Activated CD4-positive, alpha-beta memory T cell treated with anti-CD3 and anti-CD28 coated beads for 36 hours (primary cell): ENCODE data around the gene CILP2. TPM values are rescaled to one million over a fixed set of nuclear protein-coding genes. Genes with fewer than 3 reads are reported as not detected.
A peak's percentile ranks its signal among the peaks of the same experiment; 100 is the strongest.

ENCODE experiments used
- CTCF ChIA-PET: fragments of 350-600 bp; sonication (Branson Sonifier 250); formaldehyde crosslinking; loops from one replicate; lab custom pipeline; 2021; ENCODE audit warnings: antibody characterized with exemption, inconsistent platforms; lab: Charles Lee
- POLR2A ChIA-PET: fragments of 350-600 bp; sonication (Branson Sonifier 250); formaldehyde crosslinking; loops from one replicate; lab custom pipeline; 2021; ENCODE audit warnings: antibody characterized with exemption; lab: Charles Lee
- DNase-seq: peaks from one replicate; pipeline ENCODE4 v3.0.0-alpha.2; 2020
- H3K27ac Mint-ChIP-seq: one replicate; pipeline ENCODE4 v1.8.0; 2021; ENCODE audit warnings: mixed read lengths
- H3K27me3 Mint-ChIP-seq: one replicate; pipeline ENCODE4 v1.8.0; 2021; ENCODE audit warnings: mixed read lengths
- H3K36me3 Mint-ChIP-seq: one replicate; pipeline ENCODE4 v1.8.0; 2021; ENCODE audit warnings: mixed read lengths
- H3K4me1 Mint-ChIP-seq: one replicate; pipeline ENCODE4 v1.8.0; 2021; ENCODE audit warnings: low read depth, mixed read lengths
- H3K4me3 Mint-ChIP-seq: one replicate; pipeline ENCODE4 v1.8.0; 2021; ENCODE audit warnings: mild to moderate bottlenecking, mixed read lengths
- H3K9me3 Mint-ChIP-seq: one replicate; pipeline ENCODE4 v1.8.0; 2021; ENCODE audit warnings: mixed read lengths
- intact Hi-C: fragments of 100-400 bp; cut with micrococcal nuclease; formaldehyde crosslinking; loops from one replicate; pipeline ENCODE4 v1.15.1; 2023
- total RNA-seq, 2 experiments: library from RNA; stranded (reverse); gene quantifications; one replicate each; pipeline ENCODE4 v1.2.3, GENCODE V29; 2021

Gene CILP2
- total RNA-seq, 2 experiments from 2014 or later = 0.44 to 0.50 TPM

DNA sequence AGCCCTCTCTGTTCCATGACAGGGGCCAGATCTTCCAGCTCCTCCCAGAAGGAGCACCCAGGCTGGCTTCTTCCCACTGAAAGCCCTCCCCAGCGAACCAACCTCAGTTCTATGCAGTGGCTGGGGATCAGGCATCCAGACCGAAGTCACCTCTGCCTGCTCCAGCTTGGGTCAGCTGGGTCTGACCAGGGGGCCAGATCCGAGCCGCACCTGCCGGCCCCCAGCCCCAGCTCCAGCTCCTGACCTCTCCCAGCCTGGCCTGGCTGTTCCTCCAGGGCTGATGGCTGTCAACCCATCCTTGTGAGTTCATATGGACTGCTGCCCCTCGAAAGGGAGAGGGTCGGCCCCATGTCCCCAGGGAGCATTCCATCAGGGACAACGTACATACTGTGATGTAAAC is 30.7 kb upstream of the CILP2 start:
- intact Hi-C loops = no loop called here
- Mint-ChIP-seq H3K4me3 (no peak overlapping the region), H3K27me3 (no peaks in the 10 kb centered on the region), H3K4me1 (no peaks in the 10 kb centered on the region), H3K9me3 (no peaks in the 10 kb centered on the region), H3K36me3 (peaks cover 14% of the 10 kb centered on the region), H3K27ac (no peak overlapping the region)
- CTCF ChIA-PET = interaction anchor here (1.1 kb wide), 1 partner anchor 17 kb away, joined by 5 read pairs; no protein-coding TSS in a partner anchor
- POLR2A ChIA-PET = no interaction called here
- DNase-seq = no peak

DNA sequence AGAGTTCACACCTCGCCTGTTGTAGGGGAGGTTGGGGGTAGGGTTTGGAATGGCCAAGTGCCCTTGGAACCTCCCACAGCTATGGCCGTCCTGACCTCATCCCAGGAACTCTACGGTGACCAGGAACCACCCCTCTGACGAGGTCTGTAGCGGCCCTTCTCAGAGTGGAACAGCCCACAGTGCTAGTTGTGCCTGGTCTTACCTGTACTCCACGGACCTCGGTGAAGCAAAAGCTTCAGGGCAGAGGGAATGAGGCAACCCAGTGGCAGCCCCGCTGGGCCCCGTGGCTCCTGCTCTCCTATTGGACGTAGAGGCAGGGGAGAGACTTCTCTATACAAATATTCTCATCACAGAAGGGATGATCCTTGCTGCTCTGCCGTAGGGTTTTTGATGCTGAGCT is 29.8 kb upstream of the CILP2 start:
- H3K36me3 Mint-ChIP-seq = peaks cover 14% of the 10 kb centered on the region
- no peak for DNase-seq
- H3K27ac Mint-ChIP-seq = no peak overlapping the region
- CTCF ChIA-PET = interaction anchor here (0.6 to 1.0 kb wide), 2 partner anchors 47 to 141 kb away, joined by 3 to 4 read pairs; no protein-coding TSS in a partner anchor
- no peak overlapping the region for H3K4me3 Mint-ChIP-seq
- H3K9me3 Mint-ChIP-seq = no peaks in the 10 kb centered on the region
- no peaks in the 10 kb centered on the region for H3K4me1 Mint-ChIP-seq
- intact Hi-C loops = no loop called here
- POLR2A ChIA-PET = interaction anchor here (0.6 kb wide), 1 partner anchor 31 kb away, joined by 6 read pairs; no protein-coding TSS in a partner anchor
- H3K27me3 Mint-ChIP-seq = no peaks in the 10 kb centered on the region

- Mint-ChIP-seq H3K27me3 (no peaks in the 10 kb centered on the region), H3K9me3 (no peaks in the 10 kb centered on the region), H3K4me3 (no peak overlapping the region), H3K36me3 (peaks cover 14% of the 10 kb centered on the region), H3K4me1 (no peaks in the 10 kb centered on the region), H3K27ac (no peak overlapping the region)
- intact Hi-C loops = no loop called here
- ChIA-PET POLR2A (no interaction called here), CTCF (interaction anchor here (0.7 to 1.4 kb wide), 3 partner anchors 20 to 113 kb away, joined by 3 to 7 read pairs (median 3); no protein-coding TSS in a partner anchor)
- no peak for DNase-seq
These were observed 27.6 kb upstream of the CILP2 start for GRCh38 chr19:19510432-19510831.

DNA sequence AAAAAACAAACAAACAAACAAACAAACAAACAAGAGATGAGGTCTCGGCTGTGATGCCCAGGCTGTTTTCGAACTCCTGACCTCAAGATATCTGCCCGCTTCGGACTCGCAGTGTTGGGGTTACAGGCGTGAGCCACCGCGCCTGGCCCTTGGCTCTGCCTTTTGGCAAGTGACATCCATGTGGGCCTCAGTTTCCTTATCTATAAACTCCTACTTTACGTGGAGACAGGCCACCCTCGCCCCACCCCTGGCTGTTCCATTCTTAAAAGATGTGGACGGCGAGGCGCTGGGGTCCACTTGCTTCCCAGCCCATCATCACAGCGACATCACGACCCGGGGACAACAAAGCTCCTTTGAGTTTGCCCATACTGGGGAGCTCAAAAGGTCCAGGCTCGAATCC is 24.4 kb upstream of the CILP2 start:
- ChIA-PET CTCF (no interaction called here), POLR2A (no interaction called here)
- H3K27ac Mint-ChIP-seq = no peak overlapping the region
- peaks cover 14% of the 10 kb centered on the region for H3K4me1 Mint-ChIP-seq
- no peak for DNase-seq
- no peak overlapping the region for H3K4me3 Mint-ChIP-seq
- H3K9me3 Mint-ChIP-seq = no peaks in the 10 kb centered on the region
- peaks cover 8% of the 10 kb centered on the region for H3K36me3 Mint-ChIP-seq
- intact Hi-C loops = no loop called here
- H3K27me3 Mint-ChIP-seq = no peaks in the 10 kb centered on the region

- no peaks in the 10 kb centered on the region for H3K27me3 Mint-ChIP-seq
- peaks cover 11% of the 10 kb centered on the region for H3K36me3 Mint-ChIP-seq
- DNase-seq = no peak
- H3K9me3 Mint-ChIP-seq = no peaks in the 10 kb centered on the region
- intact Hi-C loops = no loop called here
- peaks cover 16% of the 10 kb centered on the region for H3K4me1 Mint-ChIP-seq
- H3K4me3 Mint-ChIP-seq = no peak overlapping the region
- CTCF ChIA-PET = interaction anchor here (1.6 kb wide), 1 partner anchor 148 kb away, joined by 4 read pairs; no protein-coding TSS in a partner anchor
- H3K27ac Mint-ChIP-seq = no peak overlapping the region
- POLR2A ChIA-PET = no interaction called here
These were observed 23.8 kb upstream of the CILP2 start for GRCh38 chr19:19514215-19514657.

- POLR2A ChIA-PET = interaction anchor here (0.7 to 1.6 kb wide), 5 partner anchors 14 to 151 kb away, joined by 3 to 8 read pairs (median 4); no protein-coding TSS in a partner anchor
- Mint-ChIP-seq H3K4me1 (peaks cover 21% of the 10 kb centered on the region), H3K27me3 (no peaks in the 10 kb centered on the region), H3K4me3 (peak within 1 kb of the TSS; percentile 94), H3K9me3 (no peaks in the 10 kb centered on the region), H3K36me3 (peaks cover 15% of the 10 kb centered on the region), H3K27ac (peak within 1 kb of the TSS; percentile 94)
- CTCF ChIA-PET = interaction anchor here (0.8 to 2.6 kb wide), 6 partner anchors 17 to 150 kb away, joined by 3 to 20 read pairs (median 6); no protein-coding TSS in a partner anchor
- DNase-seq = no peak
- intact Hi-C loops = no loop called here
These were observed 23.0 kb upstream of the CILP2 start, which contains the start of gene TSSK6 for GRCh38 chr19:19514881-19515641. Gene TSSK6, minus strand, starts transcription at chr19:19515548. Its CDS starts 121 bp downstream, at chr19:19515427.

- Mint-ChIP-seq H3K36me3 (peaks cover 21% of the 10 kb centered on the region), H3K4me3 (peak within 1 kb of the TSS; percentile 94), H3K27ac (peak within 1 kb of the TSS; percentile 94), H3K9me3 (no peaks in the 10 kb centered on the region), H3K4me1 (peaks cover 27% of the 10 kb centered on the region), H3K27me3 (no peaks in the 10 kb centered on the region)
- intact Hi-C loops = loop anchor here (2.0 kb wide), 1 partner anchor 25 kb away; no protein-coding TSS in a partner anchor
- peak; percentile 97 for DNase-seq
- CTCF ChIA-PET = interaction anchor here (0.6 to 2.6 kb wide), 7 partner anchors 16 to 151 kb away, joined by 3 to 20 read pairs (median 4); no protein-coding TSS in a partner anchor
- POLR2A ChIA-PET = interaction anchor here (0.6 to 1.6 kb wide), 8 partner anchors 13 to 451 kb away, joined by 3 to 8 read pairs (median 4); no protein-coding TSS in a partner anchor
These were observed 22.2 kb upstream of the CILP2 start, which contains the start of gene NDUFA13 for GRCh38 chr19:19515642-19516519. Gene NDUFA13, plus strand, starts transcription at chr19:19516225. Its CDS starts 14 bp downstream, at chr19:19516239.

DNA sequence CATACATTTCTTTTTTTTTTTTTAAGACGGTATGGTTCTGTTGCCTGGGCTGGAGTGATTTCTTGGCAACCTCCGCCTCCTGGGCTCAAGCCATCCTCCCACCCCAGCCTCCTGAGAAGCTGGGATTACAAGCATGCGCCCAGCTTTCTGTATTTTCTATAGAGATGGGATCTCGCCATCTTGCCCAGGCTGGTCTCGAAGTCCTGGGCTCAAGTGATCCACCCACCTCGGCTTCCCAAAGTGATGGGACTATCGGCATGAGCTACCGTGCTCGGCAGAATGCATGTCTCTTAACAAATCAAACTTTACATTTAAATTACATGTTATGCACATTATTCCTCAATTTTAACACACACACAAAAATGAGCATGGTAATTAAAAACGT is 20.8 kb upstream of the CILP2 start:
- ChIA-PET POLR2A (interaction anchor here (0.9 kb wide), 1 partner anchor 28 kb away, joined by 4 read pairs; no protein-coding TSS in a partner anchor), CTCF (interaction anchor here (1.1 to 2.6 kb wide), 3 partner anchors 15 to 127 kb away, joined by 4 to 20 read pairs (median 9); partner anchors contain the start of gene GMIP)
- Mint-ChIP-seq H3K4me3 (peak overlapping the region; percentile 94), H3K9me3 (no peaks in the 10 kb centered on the region), H3K36me3 (peaks cover 24% of the 10 kb centered on the region), H3K4me1 (peaks cover 30% of the 10 kb centered on the region), H3K27me3 (no peaks in the 10 kb centered on the region), H3K27ac (peak overlapping the region; percentile 94)
- intact Hi-C loops = loop anchor here (2.0 kb wide), 1 partner anchor 26 kb away; no protein-coding TSS in a partner anchor
- no peak for DNase-seq

DNA sequence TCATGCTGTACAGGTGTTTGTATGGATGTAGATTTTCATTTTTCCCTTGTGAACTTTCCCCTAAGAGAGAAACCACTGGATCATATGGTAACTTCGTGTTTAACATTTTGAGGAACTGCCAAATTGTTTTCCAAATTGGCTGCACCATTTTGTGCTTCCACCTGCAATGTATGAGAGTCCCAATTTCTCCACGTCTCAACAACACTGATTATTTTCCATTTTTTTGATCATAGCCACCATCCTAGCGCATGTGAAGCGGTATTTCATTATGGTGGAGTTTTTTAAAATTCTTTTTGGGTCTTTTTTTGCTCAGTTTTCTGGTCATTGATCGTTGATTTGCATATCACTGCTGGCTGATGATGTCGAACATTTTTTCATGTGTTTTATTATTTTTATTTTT is 17.1 kb upstream of the CILP2 start:
- no peak overlapping the region for H3K27ac Mint-ChIP-seq
- peaks cover 26% of the 10 kb centered on the region for H3K36me3 Mint-ChIP-seq
- ChIA-PET POLR2A (no interaction called here), CTCF (interaction anchor here (0.9 kb wide), 1 partner anchor 30 kb away, joined by 3 read pairs; no protein-coding TSS in a partner anchor)
- no peak for DNase-seq
- no peaks in the 10 kb centered on the region for H3K27me3 Mint-ChIP-seq
- peaks cover 36% of the 10 kb centered on the region for H3K4me1 Mint-ChIP-seq
- no peaks in the 10 kb centered on the region for H3K9me3 Mint-ChIP-seq
- H3K4me3 Mint-ChIP-seq = no peak overlapping the region
- intact Hi-C loops = no loop called here

GRCh38 chr19:19523177-19523576 is 14.9 kb upstream of the CILP2 start:
- no peaks in the 10 kb centered on the region for H3K27me3 Mint-ChIP-seq
- no peak overlapping the region for H3K27ac Mint-ChIP-seq
- peaks cover 23% of the 10 kb centered on the region for H3K4me1 Mint-ChIP-seq
- peaks cover 25% of the 10 kb centered on the region for H3K36me3 Mint-ChIP-seq
- ChIA-PET CTCF (interaction anchor here (1.3 kb wide), 1 partner anchor 8 kb away, joined by 5 read pairs; no protein-coding TSS in a partner anchor), POLR2A (no interaction called here)
- H3K4me3 Mint-ChIP-seq = no peak overlapping the region
- intact Hi-C loops = no loop called here
- no peak for DNase-seq
- H3K9me3 Mint-ChIP-seq = no peaks in the 10 kb centered on the region

DNA sequence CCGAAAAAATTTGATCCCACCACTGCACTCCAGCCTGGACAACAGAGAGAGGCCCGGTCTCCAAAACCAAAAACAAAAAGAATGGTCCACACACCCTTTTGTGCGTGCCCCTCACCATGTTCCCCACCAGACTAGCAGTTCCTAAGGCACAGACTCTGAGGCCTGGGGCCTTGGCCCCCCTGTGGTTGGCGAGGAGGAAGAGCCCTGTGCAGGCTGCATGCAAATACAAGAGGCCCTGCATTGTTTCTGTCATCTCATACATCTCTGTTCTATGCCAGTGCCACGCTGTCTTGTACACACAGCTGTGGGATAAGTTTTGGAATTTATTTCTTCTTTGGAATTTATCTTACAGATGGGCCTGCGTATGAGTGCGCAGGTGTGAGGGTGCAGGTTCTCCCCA is 14.0 kb upstream of the CILP2 start:
- no peaks in the 10 kb centered on the region for H3K27me3 Mint-ChIP-seq
- CTCF ChIA-PET = interaction anchor here (1.5 kb wide), 1 partner anchor 120 kb away, joined by 5 read pairs; the partner anchor contains the start of gene GMIP
- H3K9me3 Mint-ChIP-seq = no peaks in the 10 kb centered on the region
- POLR2A ChIA-PET = no interaction called here
- no peak overlapping the region for H3K4me3 Mint-ChIP-seq
- no peak overlapping the region for H3K27ac Mint-ChIP-seq
- no peak for DNase-seq
- H3K4me1 Mint-ChIP-seq = peaks cover 22% of the 10 kb centered on the region
- intact Hi-C loops = no loop called here
- H3K36me3 Mint-ChIP-seq = peaks cover 24% of the 10 kb centered on the region
